Retinal pigment epithelial cell (primary cell): ENCODE data around the gene FOXB1.

Experiments
- DNase-seq: peaks from one replicate; pipeline ENCODE4 v3.0.0-alpha.2; 2010; ENCODE audit warnings: low read depth
- H3K4me3 ChIP-seq: 2 replicates; pipeline ENCODE4 v1.5.1; 2011; ENCODE audit warnings: mild to moderate bottlenecking, low read length, control low read depth, moderate library complexity
- CTCF ChIP-seq: conservative IDR thresholded peaks from 2 replicates; pipeline ENCODE4 v1.5.1; 2011; ENCODE audit warnings: low read depth, low read length, control low read depth, inconsistent platforms

Gene FOXB1

GRCh38 chr15:60010858-60011257 is 6.7 kb downstream of the FOXB1 start:
- no peak for TF ChIP-seq CTCF
- DNase-seq: no peak
- no peak overlapping the region for H3K4me3 ChIP-seq

- no peak for TF ChIP-seq CTCF
- H3K4me3 ChIP-seq: no peak overlapping the region
- no peak for DNase-seq
Observed at GRCh38 chr15:60012695-60013094, 8.6 kb downstream of the FOXB1 start.

- DNase-seq: no peak
- no peak for TF ChIP-seq CTCF
- H3K4me3 ChIP-seq: no peak overlapping the region
Observed at GRCh38 chr15:60017538-60018520, 13.7 kb downstream of the FOXB1 start.

GRCh38 chr15:60020736-60021135 is 16.6 kb downstream of the FOXB1 start:
- DNase-seq: peak; percentile 23
- no peak for TF ChIP-seq CTCF
- no peak overlapping the region for H3K4me3 ChIP-seq

- no peak for TF ChIP-seq CTCF
- H3K4me3 ChIP-seq: no peak overlapping the region
- DNase-seq: no peak
Observed at GRCh38 chr15:60021589-60022378, 17.7 kb downstream of the FOXB1 start.

GRCh38 chr15:60022379-60022741 is 18.2 kb downstream of the FOXB1 start:
- no peak for DNase-seq
- H3K4me3 ChIP-seq: no peak overlapping the region
- TF ChIP-seq CTCF: no peak
